Left ventricle myocardium inferior (tissue), 1 donor: ENCODE results near the gene SPNS1. TPM values are rescaled to one million over a fixed set of nuclear protein-coding genes. Genes with fewer than 3 reads are reported as not detected.

ENCODE experiments used
- DNase-seq: peaks from one replicate; pipeline ENCODE4 v3.0.0-alpha.2; 2020
- H3K27ac ChIP-seq: fragments of 200-600 bp; replicated peaks from 2 replicates; pipeline ENCODE4 v1.8.0; 2021
- H3K27me3 ChIP-seq: fragments of 200-600 bp; 2 replicates; pipeline ENCODE4 v1.8.0; 2021; ENCODE audit warnings: low read depth
- H3K36me3 ChIP-seq: fragments of 200-600 bp; 2 replicates; pipeline ENCODE4 v1.8.0; 2021
- H3K4me1 ChIP-seq: fragments of 200-600 bp; 2 replicates; pipeline ENCODE4 v1.8.0; 2021
- H3K4me3 ChIP-seq: fragments of 200-600 bp; 2 replicates; pipeline ENCODE4 v1.8.0; 2021; ENCODE audit warnings: mild to moderate bottlenecking, moderate library complexity
- H3K9me3 ChIP-seq: fragments of 200-600 bp; replicated peaks from 2 replicates; pipeline ENCODE4 v1.8.0; 2021
- intact Hi-C: fragments of 100-400 bp; cut with micrococcal nuclease; formaldehyde crosslinking; loops from one replicate; pipeline ENCODE4 v1.11.0; 2022
- total RNA-seq: library from RNA; stranded (reverse); fragmentation: NEBNext Ultra II Directional; extraction: Animal tissue kit (Norgen Biotek cat#: 25700); gene quantifications from one replicate; pipeline ENCODE4 v1.2.1, GENCODE V29; 2021
- TF ChIP-seq, protein P1 (sequence below): fragments of 200-600 bp; IDR thresholded peaks from 2 replicates; pipeline ENCODE4 v1.8.0; 2021; ENCODE audit warnings: antibody characterized with exemption, mild to moderate bottlenecking, borderline replicate concordance
- donor health status: DM: no; HTN: yes; CAD: no; lungs with severe emphysema.

Gene SPNS1
- total RNA-seq, 1 donor from 2014 or later = 16.5 TPM

GRCh38 chr16:29014561-29015069 lies 40.0 kb downstream of the SPNS1 start:
- Histone ChIP-seq H3K27me3 (peaks cover under 1% of the 10 kb centered on the region), H3K36me3 (no peaks in the 10 kb centered on the region), H3K27ac (no peak overlapping the region), H3K9me3 (no peaks in the 10 kb centered on the region), H3K4me3 (no peak overlapping the region), H3K4me1 (no peaks in the 10 kb centered on the region)
- intact Hi-C loops = no loop called here
- no peak for DNase-seq
- TF ChIP-seq, protein P1, sequence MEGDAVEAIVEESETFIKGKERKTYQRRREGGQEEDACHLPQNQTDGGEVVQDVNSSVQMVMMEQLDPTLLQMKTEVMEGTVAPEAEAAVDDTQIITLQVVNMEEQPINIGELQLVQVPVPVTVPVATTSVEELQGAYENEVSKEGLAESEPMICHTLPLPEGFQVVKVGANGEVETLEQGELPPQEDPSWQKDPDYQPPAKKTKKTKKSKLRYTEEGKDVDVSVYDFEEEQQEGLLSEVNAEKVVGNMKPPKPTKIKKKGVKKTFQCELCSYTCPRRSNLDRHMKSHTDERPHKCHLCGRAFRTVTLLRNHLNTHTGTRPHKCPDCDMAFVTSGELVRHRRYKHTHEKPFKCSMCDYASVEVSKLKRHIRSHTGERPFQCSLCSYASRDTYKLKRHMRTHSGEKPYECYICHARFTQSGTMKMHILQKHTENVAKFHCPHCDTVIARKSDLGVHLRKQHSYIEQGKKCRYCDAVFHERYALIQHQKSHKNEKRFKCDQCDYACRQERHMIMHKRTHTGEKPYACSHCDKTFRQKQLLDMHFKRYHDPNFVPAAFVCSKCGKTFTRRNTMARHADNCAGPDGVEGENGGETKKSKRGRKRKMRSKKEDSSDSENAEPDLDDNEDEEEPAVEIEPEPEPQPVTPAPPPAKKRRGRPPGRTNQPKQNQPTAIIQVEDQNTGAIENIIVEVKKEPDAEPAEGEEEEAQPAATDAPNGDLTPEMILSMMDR = no peak

- DNase-seq = no peak
- H3K4me3 ChIP-seq = no peak overlapping the region
- intact Hi-C loops = no loop called here
- peaks cover 58% of the 10 kb centered on the region for H3K27me3 ChIP-seq
- H3K4me1 ChIP-seq = no peaks in the 10 kb centered on the region
- no peaks in the 10 kb centered on the region for H3K9me3 ChIP-seq
- no peak overlapping the region for H3K27ac ChIP-seq
- H3K36me3 ChIP-seq = no peaks in the 10 kb centered on the region
- TF ChIP-seq, protein P1 = no peak
These were observed 47.6 kb downstream of the SPNS1 start for GRCh38 chr16:29022196-29022595.

GRCh38 chr16:29023279-29024277 lies 49.0 kb downstream of the SPNS1 start:
- H3K4me1 ChIP-seq = no peaks in the 10 kb centered on the region
- H3K27ac ChIP-seq = no peak overlapping the region
- H3K36me3 ChIP-seq = no peaks in the 10 kb centered on the region
- intact Hi-C loops = no loop called here
- no peaks in the 10 kb centered on the region for H3K9me3 ChIP-seq
- no peak for DNase-seq
- H3K27me3 ChIP-seq = peaks cover 72% of the 10 kb centered on the region
- no peak overlapping the region for H3K4me3 ChIP-seq
- TF ChIP-seq, protein P1 = no peak

- Histone ChIP-seq H3K36me3 (no peaks in the 10 kb centered on the region), H3K4me3 (no peak overlapping the region), H3K27me3 (peaks cover 79% of the 10 kb centered on the region), H3K27ac (no peak overlapping the region), H3K9me3 (no peaks in the 10 kb centered on the region), H3K4me1 (no peaks in the 10 kb centered on the region)
- DNase-seq = no peak
- TF ChIP-seq, protein P1 = no peak
- intact Hi-C loops = no loop called here
These were observed 49.7 kb downstream of the SPNS1 start for GRCh38 chr16:29024278-29024677.

DNA sequence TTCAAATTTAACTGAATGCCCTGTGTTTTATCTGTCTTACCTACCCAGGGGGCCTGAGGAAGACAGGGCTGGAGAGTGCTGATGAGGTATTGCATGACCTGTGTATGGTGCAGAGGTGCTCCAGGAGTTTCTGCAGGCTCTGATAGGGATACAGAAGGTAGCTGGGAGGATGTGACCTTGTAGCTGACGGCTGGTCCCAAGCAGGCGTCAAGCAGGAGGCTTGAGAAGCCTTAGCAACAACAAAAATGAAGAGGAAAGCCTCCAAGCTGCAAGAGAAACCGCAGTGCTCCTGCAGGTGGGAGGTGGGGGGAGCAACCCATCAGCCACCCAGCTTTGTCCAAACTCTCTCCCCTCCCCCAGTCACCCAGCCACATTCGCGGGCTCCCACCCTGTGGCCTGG lies 50.6 kb downstream of the SPNS1 start:
- Histone ChIP-seq H3K27me3 (peaks cover 81% of the 10 kb centered on the region), H3K27ac (no peak overlapping the region), H3K4me3 (no peak overlapping the region), H3K36me3 (no peaks in the 10 kb centered on the region), H3K9me3 (no peaks in the 10 kb centered on the region), H3K4me1 (no peaks in the 10 kb centered on the region)
- TF ChIP-seq, protein P1 = no peak
- DNase-seq = no peak
- intact Hi-C loops = no loop called here
